ENCODE results near the gene FAM81A.
A peak's percentile ranks its signal among the peaks of the same experiment; 100 is the strongest.
"Not testable (repeated sequence)": the region's sequence is repeated elsewhere in the genome, so short reads cannot be mapped to it uniquely, and the experiment has no call there.

FAM81A gene

DNA sequence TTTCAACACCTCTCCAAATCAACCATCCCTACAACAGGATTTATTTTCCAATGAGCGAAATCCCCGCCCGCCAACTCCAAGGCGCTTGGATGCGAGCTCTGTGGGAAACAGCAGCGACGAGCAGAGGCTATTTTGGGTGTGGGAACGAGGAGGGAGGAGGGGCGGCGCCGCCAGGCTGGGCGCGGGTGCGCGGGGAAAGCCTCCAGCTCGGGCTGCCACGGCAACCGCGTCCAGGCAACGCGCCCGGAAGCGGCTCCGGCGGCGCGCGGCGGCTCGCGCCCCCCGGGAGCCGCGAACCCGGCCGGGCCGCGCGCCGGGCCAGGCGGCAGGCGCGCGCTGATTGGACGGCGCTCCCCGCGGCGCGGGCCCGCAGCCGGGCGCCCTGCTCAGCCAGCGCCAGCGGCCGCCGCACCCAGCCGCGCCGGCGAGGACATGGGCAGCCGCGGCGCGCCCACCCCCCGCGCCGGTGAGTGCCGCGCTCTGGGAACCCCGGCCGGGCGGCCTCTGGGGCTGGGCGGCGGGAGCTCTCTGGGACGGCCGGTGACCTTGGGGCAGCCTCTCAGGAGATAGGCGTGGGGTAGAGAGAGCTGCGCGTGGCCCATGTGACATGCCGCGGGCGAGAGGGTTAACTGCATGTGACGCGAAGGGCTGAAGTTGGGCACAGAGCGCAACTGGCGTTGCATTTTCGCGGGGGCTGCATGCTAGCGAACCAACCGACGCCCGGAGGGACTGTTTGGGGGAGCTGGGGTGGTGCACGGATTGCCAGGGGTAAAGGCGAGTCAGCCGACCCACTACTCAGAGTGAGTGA is at the start of gene FAM81A:
TSS of gene FAM81A (plus strand) at position 370 of the 808 bp plus-strand sequence. CDS start 20,441 bp downstream, outside the sequence.
- DNase-seq, result peak; percentile 75 to 98 (median 90)

DNA sequence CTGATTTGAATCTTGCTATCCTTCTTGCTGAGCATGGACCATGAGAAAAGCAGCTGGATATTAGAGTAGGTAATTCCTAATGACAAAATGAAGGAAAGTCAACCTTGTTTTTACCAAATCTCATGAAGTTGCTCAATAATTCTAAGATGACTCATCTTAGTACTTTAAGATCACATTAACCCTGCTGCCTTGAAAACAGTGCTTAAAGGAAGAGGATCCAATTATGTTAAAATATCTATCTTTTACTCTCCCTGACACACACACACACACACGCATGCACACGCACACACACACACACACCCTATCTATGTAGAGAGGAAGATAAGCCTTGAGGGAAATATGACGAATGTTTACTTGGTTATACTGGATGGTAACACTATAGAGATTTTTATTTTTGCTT is 49.3 kb upstream of the FAM81A start:
- DNase-seq, result no peak
- intact Hi-C loops (cut with DNase I), result no loop called here

More for the DNA sequence above, at the start of gene FAM81A:
- intact Hi-C loops (cut with DNase I), result no loop called here

- intact Hi-C loops (cut with DNase I), result no loop called here
- DNase-seq, result no peak
These were observed 45.7 kb upstream of the FAM81A start for GRCh38 chr15:59392299-59392698.

DNA sequence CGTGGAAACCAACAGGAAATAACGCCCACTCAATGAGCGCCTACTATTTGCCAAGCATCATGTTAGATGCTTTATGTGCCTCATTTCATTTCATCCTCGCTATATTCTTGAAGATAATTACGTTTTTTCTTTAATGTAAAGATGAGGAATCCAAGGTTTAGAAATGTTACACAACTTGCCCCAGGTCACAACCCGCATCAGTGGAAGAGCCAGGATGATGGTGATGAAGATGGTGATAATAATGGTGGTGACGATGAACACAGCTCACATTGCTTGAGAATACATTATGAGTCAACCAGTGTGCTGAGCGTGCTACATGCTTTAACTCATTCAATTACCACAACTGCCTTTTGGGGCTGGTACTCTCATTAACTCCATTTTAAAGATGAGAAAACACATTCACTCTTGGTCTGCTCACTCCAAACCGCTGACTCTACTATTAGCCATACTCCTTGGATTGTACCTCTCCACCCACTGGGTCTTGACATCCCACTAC is 43.8 kb upstream of the FAM81A start:
- no peak for DNase-seq
- intact Hi-C loops (cut with DNase I), result no loop called here

DNA sequence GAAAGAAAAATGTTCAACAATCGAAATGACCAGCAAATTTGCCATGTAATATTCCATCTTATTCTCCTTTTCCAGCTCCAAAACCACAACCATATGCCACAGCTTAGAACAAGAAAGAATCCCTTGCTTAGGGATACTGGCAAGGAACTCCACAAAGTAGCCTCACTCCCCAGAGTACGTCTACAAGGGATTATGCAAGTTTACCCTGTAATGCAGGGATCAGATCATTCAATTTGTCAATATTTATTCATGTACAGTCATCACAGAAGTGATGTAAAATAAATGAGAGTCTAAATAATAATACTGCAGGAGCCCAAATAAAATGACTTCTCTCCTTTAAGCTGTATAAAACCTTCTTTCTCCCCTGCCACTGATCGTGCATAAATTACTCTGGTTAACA is 41.8 kb upstream of the FAM81A start:
- intact Hi-C loops (cut with DNase I), result no loop called here
- DNase-seq, result no peak

DNA sequence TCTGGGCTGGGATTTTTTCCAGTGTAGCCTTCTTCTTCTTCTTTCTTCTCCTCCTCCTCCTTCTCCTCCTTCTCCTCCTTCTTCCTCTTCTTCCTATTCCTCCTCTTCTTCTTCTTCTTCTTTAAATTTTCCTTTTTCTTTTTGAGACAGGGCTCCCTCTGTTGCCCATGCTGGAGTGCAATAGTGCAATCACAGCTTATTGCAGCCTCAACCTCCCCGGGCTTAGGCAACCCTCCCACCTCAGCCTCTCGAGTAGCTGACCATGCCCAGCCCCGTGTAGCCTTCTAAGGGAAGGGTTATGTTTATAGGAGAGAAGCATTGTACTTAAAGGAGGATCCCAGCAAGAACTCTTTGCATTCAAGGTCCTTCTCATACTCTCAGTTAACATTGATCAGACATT is 41.3 kb upstream of the FAM81A start:
- DNase-seq, result no peak

GRCh38 chr15:59398220-59398619 is 39.8 kb upstream of the FAM81A start:
- DNase-seq, result no peak
- intact Hi-C loops (cut with DNase I), result no loop called here

More for the DNA sequence above, 41.3 kb upstream of the FAM81A start:
- intact Hi-C loops (cut with DNase I), result no loop called here

DNA sequence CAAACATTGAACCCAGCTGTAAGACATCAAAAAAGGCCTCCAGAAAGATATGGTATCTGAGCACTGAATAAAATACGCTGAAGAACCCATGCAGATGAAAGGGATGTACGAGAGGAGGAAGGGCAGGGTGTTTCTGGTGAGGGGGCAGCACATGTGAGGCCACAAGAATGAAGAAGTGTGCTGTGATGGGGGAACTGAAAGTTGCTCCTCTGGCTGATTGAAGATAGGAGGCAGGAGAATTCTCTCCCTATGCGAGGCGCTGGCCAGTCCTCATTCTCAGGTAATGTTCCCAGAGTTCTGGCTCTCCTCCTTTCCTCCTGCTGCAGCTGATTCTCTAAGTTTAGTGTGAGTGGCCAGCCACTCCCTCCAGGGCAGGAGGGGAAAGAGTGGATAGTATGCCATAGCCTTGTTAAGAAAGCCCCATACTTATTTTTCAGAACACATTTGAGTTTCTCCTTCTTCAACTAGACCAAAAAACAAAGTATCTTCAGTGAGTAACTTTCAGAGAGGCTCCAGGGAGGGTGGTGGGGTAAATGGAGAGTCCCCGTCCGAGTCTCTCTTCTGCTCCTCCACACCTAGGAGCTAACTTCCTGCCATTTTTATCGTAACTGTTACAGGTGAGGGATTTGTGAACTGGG is 38.4 kb upstream of the FAM81A start:
- DNase-seq, result peak in 1 of 10 donors; percentile 18
- intact Hi-C loops (cut with DNase I), result no loop called here

DNA sequence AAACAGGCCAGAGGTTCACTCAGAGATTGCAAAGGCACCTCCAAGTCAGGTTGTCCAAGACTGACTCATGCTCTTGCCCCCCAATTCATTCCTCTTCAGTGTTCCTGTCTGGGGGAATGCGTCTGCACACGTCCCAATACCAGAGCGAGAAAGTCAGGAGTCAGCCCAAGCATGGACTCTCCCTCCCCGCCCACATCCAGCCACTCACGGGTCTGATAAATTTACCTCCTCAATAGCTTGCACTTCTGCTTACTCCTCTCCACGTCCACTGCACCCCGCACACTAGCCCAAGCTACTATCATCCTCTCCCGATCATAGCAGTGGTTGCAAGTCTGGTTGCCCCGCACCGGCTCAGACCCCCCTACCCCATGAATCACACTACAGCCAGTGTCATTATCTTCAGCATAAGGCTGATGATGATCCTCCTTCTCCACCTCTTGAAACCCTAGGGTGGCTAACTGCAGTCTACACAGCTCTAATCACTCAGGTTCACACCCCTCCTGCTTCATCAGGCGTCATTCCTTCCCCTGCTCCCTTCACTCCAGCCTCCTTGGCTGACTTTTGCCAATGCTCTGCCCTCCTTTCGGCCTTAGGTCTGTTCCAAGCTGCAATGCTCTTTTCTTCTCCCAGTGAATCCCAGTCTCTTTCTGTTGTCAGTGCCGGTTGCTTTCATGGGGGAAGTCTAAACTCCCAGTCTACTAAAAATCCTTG is 37.7 kb upstream of the FAM81A start:
- DNase-seq, result no peak
- intact Hi-C loops (cut with DNase I), result no loop called here

DNA sequence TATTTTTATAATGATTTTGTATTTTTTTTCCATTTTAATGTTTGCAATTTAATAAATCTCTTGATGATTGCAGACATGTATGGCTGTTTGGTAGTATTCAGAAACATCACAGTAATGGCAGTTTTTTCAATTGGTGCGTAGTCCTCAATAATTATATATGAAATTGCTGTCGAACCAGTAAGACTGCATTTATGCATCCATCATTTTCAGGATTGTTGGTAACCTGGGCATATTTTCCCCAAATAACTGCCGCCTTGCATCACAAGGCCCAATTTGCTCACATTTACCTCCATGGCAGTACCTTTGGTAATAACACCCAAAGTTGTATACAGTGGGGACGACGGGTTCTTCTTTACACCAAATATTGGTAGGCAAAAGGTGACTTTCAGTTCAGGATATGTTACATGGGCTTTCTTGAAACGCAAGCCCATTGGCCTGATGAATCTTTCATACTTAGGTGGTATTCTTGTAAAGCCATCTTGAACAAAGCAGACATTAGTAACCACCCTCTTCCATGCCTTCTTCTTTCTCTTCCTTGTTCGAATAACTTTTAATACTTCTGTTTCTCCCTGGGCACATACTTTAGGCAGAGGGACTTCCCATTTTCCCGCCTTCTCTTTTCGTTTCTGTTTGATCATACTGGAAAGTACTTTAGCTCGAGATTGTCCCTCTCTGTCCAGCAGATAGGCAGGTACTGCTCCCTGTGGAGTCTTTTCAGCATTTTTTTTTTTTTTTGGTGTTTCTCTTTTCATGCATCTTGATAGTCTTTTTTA is 36.7 kb upstream of the FAM81A start:
- intact Hi-C loops (cut with DNase I); DNase-seq: not testable (repeated sequence)

GRCh38 chr15:59401824-59402569 is 36.0 kb upstream of the FAM81A start:
- intact Hi-C loops (cut with DNase I), result no loop called here
- no peak for DNase-seq

GRCh38 chr15:59405079-59405478 is 32.9 kb upstream of the FAM81A start:
- DNase-seq, result no peak
- intact Hi-C loops (cut with DNase I), result no loop called here

DNA sequence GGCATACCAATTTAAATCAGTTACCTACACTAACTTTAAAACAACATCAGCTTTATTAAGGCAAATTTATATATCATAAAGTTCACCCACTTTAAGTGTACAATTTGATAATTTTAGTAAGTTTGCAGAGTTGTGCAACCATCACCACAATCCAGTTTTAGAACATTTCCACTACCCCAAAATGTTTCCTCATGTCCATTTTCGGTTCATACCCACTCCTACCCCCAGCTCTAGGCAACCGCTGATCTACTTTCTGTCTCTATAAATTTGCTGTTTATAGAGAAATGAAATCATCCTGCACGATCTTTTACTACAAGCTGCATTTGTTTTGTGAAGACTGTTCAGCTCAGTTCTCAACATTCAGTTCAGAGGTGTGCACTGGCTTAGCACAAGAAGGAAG is 31.5 kb upstream of the FAM81A start:
- DNase-seq, result no peak
- intact Hi-C loops (cut with DNase I), result no loop called here

DNA sequence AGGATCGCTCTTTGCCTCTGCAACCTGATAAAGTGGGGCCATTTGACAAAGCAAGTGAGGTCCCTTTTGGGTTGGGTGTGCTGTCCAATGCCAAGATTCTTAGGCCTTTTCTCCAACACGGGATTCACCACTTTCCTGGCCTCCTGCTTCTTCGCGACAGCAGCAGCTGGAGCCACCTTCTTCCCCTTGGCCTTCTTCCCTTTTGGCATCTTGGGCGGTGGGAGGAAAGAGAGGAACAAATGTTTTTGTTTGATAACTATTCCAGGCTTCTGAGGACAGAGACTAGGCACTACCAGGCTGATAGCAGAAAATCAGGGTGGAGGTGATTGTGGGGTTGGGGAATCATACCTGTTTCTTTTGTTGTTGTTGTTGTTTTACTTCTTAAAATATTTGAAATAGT is 30.0 kb upstream of the FAM81A start:
- intact Hi-C loops (cut with DNase I), result no loop called here
- DNase-seq, result no peak

- intact Hi-C loops (cut with DNase I), result loop anchor here (5.0 kb wide), 1 partner anchor 33 kb away; no protein-coding TSS in a partner anchor
- DNase-seq, result no peak
These were observed 27.5 kb upstream of the FAM81A start for GRCh38 chr15:59410391-59410896.

DNA sequence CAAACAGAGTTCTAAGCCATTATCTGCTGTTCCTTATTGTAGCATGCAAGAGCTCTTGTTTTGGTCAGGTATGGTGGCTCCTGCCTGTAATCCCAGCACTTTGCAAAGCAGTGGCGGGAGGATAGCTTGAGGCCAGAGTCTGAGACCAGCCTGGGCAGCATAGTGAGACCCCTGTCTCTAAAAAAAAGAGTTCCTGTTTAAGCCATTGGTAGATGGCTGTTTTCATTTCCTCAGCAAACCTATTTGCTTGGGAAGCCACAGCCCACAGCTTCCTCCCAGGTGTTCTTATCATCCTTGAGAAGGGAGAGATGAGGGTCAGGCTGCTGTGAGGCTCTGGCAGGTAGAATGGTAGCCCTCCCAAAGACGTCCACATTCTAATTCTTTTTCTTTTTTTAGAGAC is 24.4 kb upstream of the FAM81A start:
- intact Hi-C loops (cut with DNase I), result loop anchor here (5.0 kb wide), 1 partner anchor 36 kb away; no protein-coding TSS in a partner anchor
- no peak for DNase-seq

- intact Hi-C loops (cut with DNase I), result no loop called here
- no peak for DNase-seq
These were observed 21.2 kb upstream of the FAM81A start for GRCh38 chr15:59416816-59417215.

GRCh38 chr15:59419170-59419569 is 18.8 kb upstream of the FAM81A start:
- intact Hi-C loops (cut with DNase I), result no loop called here
- DNase-seq, result no peak

DNA sequence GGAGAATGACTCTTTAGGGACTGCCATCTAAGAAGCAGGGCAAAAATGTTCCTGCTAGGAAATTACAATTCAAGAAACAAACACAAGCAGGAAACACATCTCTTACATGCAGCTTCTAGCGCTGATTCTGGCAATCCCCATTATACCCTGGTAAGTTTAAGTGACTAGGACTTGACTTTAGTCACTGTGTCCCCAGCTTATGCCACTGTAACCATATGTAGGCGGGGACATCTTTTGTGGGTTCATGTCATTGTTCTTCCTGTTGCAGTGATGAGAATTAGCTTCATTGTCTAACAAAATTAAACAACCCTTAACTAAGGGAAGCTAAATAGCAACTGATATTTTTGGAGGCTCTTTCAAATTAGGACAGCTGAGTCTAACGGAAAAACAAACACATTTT is 17.9 kb upstream of the FAM81A start:
- no peak for DNase-seq
- intact Hi-C loops (cut with DNase I), result no loop called here

Measured in posterior cingulate gyrus (tissue), 11 donors.